ENCODE data around the gene FBXO46.
"Not testable (repeated sequence)": the region's sequence is repeated elsewhere in the genome, so short reads cannot be mapped to it uniquely, and the experiment has no call there.

The FBXO46 gene

GRCh38 chr19:45766296-45766868 lies 35.7 kb upstream of the FBXO46 start:
- DNase-seq, result no peak

GRCh38 chr19:45765702-45766295 lies 35.1 kb upstream of the FBXO46 start:
- no peak for DNase-seq

- DNase-seq, result no peak
Observed at GRCh38 chr19:45764945-45765701, 34.4 kb upstream of the FBXO46 start.

- no peak for DNase-seq
Observed at GRCh38 chr19:45764475-45764874, 33.8 kb upstream of the FBXO46 start.

GRCh38 chr19:45763691-45764294 lies 33.1 kb upstream of the FBXO46 start:
- DNase-seq, result no peak

- no peak for DNase-seq
Observed at GRCh38 chr19:45762870-45763631, 32.4 kb upstream of the FBXO46 start.

GRCh38 chr19:45761714-45762113 lies 31.0 kb upstream of the FBXO46 start:
- DNase-seq, result no peak

GRCh38 chr19:45758921-45759320 lies 28.2 kb upstream of the FBXO46 start:
- DNase-seq, result no peak

- no peak for DNase-seq
Observed at GRCh38 chr19:45757695-45758094, 27.0 kb upstream of the FBXO46 start.

GRCh38 chr19:45754323-45754722 lies 23.6 kb upstream of the FBXO46 start:
- DNase-seq, result no peak

GRCh38 chr19:45753548-45753947 lies 22.9 kb upstream of the FBXO46 start:
- no peak for DNase-seq

GRCh38 chr19:45752639-45753038 lies 21.9 kb upstream of the FBXO46 start:
- DNase-seq, result no peak

- not testable (repeated sequence) for DNase-seq
Observed at GRCh38 chr19:45751483-45751882, 20.8 kb upstream of the FBXO46 start.

GRCh38 chr19:45747513-45747912 lies 16.8 kb upstream of the FBXO46 start:
- no peak for DNase-seq

- DNase-seq, result no peak
Observed at GRCh38 chr19:45746866-45747265, 16.2 kb upstream of the FBXO46 start.

GRCh38 chr19:45745606-45746005 lies 14.9 kb upstream of the FBXO46 start:
- DNase-seq, result no peak

- no peak for DNase-seq
Observed at GRCh38 chr19:45742969-45743368, 12.3 kb upstream of the FBXO46 start.

GRCh38 chr19:45739498-45740439 lies 9.1 kb upstream of the FBXO46 start:
- DNase-seq, result no peak

GRCh38 chr19:45733160-45733810 lies 2.6 kb upstream of the FBXO46 start, which contains the start of gene MEIOSIN:
Gene MEIOSIN (plus strand): TSS chr19:45733439. CDS start chr19:45735377, 1,938 bp downstream.
- no peak for DNase-seq

- no peak for DNase-seq
Observed at GRCh38 chr19:45729800-45730290, 851 bp downstream of the FBXO46 start.

- not testable (repeated sequence) for DNase-seq
Observed at GRCh38 chr19:45728683-45729082, 2.0 kb downstream of the FBXO46 start.

Measured in CD4-positive, alpha-beta T cell treated with Interleukin-4 for 1 hour (primary cell).